GM19099 (cell line): ENCODE measurements around the gene PEMT.

Experiments used
- POLR2A ChIP-seq: IDR thresholded peaks from 3 replicates; pipeline ENCODE4 v1.6.1; 2011; ENCODE audit warnings: low read depth; ENCODE audit not compliant: insufficient read length; ENCODE audit errors: extremely low read depth

The PEMT gene

DNA sequence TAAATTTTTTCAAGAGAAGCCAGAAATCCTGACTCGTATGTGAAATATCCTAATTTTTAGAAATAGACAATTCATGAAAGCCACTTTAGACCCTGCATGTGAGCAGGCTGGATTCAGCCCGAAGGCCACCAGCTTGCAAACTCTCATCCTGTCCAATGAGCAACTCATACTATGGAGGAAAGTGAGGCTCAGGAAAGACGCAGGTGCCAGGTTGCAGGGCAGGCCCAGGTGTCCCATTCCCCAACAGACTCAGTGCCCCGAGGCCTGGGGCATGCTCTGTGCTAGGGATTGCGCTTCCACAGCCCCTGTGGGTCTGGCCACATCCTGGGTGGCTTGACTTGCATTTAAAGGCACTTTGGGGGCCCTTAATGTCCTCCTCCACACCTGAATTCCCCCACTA lies 78.6 kb downstream of the PEMT start:
- TF ChIP-seq POLR2A, result no peak

DNA sequence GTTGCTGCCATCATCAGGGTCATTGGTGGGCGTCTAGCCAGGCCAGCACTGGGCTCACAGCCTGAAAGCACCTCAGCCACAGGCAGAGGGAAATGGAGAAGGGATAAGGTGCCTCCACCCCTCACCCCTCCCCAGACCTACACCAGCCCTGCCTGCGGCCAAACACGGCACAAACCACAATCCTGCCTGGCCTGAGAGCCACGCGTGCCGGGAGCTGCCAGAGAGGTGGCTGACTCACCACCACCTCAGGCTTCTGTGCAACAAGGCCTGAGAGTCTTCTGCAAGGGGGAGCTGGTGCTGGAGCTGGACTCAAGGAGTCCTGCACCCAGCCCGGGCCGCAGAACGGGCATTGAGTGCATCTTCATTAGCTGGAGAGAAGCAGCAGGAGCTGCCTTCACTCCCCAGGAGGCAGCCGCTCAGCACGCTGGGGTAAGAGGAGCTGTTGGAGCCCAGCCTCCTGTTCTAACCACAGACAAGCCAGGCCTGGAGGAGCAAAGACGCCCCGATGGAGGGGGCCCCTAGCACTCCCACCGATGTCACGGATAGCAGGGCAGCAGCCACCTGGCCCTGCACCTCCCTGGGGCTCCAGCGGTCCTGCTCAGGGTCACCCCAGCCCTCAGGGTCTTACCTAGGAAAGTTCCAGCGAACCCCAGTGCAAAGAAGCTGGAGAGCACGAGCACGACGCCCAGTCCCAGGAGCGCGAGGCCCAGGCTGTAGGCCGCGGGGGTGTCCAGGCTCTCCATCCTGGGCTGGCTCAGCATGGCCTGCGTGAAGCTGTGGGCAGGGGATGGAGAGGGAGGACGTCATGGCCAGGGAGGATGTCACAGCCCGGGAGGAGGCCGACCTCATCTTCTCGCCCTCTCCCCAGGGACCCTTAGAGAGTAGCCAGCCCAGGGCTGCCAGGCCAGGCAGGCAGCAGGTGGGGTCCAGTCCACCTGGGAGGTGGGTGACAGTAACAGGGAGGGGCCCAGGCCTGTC lies 79.3 kb downstream of the PEMT start:
- TF ChIP-seq POLR2A, result no peak

DNA sequence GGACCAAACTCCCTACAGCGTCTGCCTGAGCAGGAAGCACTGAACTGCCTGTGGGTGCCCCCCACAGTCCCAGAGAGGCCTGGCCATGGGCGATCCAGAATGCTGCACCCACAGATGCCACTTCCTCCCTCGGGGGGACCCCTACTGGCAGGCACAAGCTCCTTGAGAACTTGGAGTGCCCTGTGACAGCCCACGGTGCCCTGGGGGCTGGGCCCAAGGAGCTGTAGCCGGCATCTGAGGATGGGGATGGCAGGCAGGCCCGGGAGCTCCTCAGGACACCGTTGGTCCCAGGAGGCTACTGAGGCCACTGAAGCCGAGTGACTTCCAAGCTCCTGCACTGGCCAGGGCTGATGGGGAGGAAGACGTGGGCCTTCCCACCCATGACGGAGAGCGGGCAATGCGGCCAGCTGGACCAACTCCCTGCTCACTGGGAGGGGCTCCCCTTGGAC lies 80.2 kb downstream of the PEMT start:
- no peak for TF ChIP-seq POLR2A

DNA sequence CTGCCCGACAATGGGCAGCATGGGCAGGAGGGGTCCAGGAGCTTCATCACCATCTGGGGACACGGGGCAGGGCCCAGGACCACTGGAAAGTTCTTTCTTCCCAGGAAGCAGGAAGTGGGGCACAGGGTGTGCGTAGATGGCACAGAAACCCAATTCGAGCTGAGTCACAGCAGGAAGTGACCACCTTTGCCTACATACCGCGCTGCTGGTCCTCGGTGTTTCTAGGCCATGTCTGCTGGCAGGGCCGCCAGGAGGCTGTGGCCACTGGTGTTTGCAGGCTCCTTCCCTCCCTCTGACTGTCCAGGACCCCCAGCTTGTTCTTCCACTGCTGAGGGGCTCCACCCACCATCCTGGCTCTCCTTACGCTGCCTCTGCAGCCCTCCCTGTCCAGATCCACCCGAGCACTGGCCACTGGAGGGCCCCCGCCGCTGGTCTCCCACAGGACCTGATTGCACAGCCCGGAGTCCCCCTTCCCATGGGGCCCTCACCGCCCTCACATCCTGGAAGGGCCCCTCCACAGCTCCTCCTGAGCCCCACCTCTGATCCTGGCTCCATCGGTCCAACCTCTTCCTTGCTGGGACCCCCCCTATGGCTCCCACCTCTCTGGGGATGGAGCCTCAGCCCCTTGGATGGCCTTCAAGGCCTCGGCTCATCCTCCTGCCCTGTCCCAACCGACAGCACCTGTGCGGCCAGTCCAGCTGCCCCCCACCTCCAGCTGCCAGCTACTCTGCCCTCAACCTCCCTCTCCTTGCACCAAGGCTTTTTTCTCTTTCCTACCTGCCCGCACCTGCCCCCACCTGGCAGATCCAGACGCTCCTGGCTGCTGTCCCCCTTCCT lies 80.8 kb downstream of the PEMT start:
- TF ChIP-seq POLR2A, result no peak

DNA sequence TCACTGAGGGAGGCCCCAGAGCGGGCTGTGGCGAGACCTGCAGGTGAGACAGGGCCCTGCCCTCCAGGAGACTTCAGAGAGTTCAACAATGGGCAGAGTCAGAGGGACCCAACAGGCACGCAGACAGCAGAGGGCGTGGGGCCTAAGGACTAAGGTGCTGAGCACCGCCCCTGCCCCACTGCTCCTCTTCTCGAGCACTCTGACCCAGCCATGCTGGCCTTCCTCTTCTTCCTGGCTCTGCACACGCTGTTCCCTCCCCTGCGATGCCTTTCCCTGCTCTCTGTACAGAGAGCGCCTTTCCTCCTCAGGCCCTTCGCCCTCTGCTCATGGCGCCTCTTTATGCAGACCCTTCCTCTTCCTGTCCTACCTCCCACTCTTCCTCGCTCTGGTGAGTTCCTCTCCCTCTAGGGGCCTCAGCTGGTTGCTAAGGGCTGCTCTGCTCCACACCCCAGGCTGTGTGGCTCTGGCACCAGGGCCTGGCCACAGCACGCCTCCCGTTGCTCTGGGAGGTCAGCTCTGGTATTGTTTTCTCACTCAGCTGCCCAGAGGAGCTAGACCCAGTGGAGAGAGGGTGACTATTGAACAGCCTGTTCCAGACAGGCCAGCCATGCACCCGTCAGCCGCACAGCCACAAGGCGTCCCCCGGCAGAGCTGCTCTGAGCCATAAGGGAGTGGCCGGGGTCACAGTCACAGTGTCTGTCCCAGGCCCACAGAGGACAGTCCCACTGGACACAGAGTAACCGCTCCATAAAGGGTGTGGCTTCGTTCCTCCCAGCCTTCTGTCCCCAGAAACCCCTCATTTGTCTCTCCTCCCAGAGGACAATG lies 81.7 kb downstream of the PEMT start:
- no peak for TF ChIP-seq POLR2A

DNA sequence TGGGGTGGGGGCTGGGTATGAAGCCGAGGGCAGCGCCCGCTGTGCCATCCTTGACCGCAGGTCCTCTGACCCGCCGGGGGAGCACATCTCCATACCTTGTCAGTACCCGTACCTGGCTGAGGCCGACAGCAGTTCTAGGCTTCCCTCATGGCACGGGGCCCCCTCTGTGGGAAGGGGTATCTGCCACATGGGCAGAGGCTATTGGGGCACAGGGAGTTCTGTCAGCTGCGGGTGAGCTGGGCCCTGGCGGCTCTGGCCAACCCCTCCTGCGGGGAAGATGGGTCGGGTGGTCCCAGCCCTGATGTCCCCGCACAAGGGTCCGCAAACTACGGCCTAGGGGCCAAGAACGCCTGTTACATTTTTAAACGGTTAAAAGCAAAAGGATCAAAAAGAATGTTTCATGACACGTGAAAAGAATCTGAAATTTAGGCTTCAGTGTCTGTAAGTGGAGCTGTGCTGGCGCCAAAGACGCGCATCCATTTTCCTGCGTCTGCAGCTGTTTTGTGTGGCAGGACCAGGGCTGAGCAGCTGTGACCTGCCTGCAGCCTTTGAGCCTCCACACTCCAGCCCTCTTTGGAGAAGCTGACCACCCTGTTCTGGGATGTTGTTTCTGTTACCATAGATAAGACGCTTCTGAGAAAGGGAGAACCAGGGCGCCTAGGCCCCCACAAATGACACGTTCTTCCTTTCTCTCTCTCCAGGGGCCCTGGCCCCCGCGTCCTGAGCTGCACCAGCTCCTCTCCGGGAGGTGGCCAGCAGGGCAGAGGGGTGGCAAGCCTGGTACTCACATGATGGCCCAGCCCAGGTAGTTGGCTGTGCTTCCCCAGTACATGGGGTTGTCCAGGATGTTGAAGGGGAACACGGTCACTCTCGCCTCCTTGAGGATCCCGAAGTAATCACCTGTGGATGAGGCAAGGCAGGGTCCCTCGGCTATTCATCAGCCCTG lies 82.6 kb downstream of the PEMT start:
- no peak for TF ChIP-seq POLR2A

DNA sequence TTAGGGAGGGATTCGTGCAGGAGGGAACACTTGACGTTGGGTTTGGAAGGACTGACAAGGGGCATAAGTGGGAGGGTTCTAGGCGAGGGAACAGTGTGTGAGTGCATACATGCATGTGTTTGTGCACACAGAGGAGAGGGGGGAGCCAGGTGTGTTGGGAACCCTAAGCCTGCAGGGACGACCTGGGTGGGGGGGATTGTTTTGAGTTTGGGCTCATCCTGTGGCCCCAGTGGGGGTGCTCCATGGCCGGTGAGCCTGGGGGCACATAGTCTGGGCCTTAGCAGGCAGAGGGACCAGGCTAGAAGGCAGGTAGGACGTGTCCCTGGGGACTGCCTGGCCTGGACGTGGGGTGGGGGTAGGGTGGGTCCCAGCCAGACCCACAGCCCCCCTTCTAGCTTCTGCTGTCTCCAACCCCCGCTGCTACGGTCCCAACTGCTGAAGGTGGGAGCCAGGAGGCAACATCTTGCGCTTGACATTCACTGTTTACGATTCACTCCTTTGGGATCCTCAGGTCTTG lies 83.4 kb downstream of the PEMT start:
- TF ChIP-seq POLR2A, result no peak

DNA sequence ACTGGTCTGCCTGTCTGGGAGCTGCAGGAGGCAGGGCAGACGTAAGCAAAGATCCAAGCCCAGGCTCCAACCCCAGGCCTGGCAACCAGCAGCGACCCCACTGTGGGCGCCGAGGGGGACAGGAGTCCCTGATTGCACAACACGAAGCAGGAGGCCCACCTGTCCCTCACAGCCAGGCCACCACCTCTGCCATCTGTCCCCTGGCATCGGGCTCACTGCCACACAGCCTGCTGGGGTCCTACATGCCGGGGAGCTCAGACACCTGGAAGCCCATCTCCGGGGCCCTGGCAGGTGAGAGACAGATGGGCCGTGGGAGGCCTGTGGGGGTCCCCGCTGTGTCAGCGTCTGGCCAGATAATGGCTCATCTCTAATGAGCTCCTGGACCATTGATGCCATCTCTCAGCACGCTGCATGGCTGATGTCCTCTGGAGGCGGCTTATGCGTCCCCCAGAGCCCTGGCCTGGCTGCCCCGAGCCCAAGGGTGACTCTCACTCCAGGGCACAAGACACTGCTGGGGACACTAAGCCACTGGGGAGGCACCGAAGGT lies 84.0 kb downstream of the PEMT start:
- no peak for TF ChIP-seq POLR2A

DNA sequence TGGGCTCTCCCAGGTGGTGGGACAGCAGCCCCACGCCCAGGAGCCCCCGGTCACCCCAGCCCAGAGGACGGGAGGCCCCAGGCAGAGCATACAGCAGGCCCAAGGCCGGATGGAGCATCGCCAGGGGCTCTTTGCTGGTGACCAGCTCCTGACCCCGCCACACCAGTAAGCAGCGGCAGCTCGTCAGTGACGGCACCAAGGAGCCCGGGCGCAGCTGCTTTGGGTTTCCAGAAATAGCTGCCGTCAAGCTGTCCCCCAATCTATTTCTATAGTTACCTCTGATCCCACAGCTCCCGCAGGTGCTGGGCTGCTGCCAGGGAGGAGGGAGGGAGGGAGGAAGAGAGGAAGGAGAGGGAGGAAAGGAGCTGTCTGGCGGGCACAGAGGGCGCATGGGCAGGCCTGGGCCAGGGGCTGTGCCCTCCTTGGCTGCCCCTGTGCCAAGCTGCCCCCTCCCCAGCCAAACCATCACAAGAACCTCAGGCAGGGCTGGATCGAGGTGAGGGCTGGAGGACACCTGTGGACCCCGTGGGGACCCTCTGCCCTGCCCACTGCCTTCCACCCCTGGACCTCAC lies 84.5 kb downstream of the PEMT start:
- TF ChIP-seq POLR2A, result no peak

DNA sequence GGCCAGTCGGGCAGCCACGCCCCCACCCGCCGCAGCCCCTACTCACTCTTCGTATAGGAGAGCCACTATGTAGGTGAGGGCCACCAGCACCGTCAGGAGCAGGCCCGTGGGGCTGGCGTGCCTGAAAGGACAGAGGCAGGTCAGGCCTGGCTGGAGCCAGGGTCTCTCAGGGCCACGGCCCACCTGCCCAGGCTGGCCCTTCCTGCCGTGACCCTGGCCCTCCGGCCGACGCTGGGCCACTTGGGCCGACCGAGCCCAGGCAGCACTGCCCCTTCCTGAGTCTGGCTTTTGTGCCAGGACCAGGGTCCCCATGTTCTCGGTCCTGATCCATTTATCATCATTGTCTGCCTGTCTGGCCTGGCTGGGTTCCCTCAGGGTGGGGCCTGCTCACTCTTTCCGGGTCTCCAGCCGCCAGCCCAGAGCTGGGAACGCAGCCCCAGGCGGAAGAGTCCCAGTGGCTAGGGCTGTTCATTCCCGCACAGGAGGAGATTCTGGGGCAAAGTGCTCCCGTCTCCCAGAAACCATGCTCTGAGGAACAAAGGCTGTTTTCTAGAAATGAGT lies 85.2 kb downstream of the PEMT start:
- no peak for TF ChIP-seq POLR2A

DNA sequence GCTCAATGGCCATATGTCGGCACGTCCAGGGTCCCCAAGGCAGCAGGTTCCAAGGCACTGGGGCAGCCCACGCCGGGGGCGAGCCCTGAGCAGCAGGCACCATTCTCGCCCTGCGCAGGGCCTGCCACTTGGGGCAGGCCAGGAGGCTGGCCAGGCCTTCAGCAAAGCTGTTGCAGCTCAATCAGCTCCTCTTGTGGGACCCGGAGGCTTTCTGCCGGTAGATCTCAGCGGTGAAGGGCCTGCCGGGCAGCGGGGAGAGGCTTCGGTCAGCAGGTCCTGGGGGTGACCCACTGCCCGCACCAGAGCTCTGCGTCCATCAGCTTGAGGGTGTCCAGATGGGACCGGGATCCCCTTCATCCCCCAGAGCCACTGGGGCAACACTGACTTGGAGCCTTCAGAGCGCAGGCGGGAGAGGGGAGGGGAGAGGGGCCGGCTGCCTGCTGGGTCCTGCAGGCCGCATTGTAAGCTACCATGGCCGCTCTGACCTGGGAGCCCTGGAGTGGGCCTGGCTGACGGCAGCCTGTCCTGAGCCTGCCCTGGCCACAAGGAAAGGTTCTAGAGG lies 85.8 kb downstream of the PEMT start:
- no peak for TF ChIP-seq POLR2A

DNA sequence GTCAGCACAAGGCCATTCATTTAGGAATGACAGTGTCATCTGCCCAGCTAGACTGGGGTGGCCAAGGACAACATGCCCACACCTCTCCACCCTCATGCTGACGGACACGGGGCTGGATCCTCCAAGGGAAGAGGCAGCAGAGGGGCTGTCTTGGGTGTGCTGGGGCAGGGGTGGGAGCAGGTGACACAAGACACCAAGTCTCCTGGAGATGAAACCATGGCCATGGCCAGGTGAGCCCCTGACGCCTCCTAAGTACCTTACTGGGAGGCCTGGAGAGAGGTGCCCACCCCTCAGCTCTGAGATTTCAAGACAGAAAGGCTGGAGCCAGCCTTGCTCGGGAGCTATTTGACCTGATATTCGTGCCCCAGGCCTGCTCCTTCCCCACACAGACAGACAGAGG lies 86.4 kb downstream of the PEMT start:
- no peak for TF ChIP-seq POLR2A
